HG02763 (cell line): ENCODE data around the gene CORO2A.
"Not testable (repeated sequence)": the region's sequence is repeated elsewhere in the genome, so short reads cannot be mapped to it uniquely, and the experiment has no call there.

Experiments
- ATAC-seq: cut with Tn5 transposase; IDR thresholded peaks from one replicate; pipeline ENCODE4 v1.9.1; 2021; ENCODE audit warnings: mild to moderate bottlenecking, moderate library complexity; ENCODE audit not compliant: unreplicated experiment

Gene CORO2A

DNA sequence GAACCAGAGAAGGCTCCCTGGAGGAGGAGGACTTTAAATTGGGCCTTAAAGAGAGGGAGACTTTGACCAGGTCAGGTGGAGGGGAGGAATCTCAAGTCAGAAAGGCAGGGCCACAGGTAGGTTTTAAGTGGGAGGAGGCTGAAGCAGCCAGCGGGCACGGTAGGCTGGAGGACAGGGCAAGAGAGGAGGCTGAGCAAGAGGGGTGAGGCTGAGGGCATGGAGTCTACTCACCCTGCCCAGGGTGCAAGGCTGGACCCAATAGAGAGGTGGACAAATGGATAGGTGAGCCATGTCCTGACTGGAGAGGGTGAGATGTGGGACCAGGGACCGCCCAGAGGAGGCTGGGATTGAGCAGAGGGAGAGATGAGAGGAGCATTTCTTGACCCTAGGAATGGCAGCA, 47.8 kb downstream of the CORO2A start:
- no peak for ATAC-seq

DNA sequence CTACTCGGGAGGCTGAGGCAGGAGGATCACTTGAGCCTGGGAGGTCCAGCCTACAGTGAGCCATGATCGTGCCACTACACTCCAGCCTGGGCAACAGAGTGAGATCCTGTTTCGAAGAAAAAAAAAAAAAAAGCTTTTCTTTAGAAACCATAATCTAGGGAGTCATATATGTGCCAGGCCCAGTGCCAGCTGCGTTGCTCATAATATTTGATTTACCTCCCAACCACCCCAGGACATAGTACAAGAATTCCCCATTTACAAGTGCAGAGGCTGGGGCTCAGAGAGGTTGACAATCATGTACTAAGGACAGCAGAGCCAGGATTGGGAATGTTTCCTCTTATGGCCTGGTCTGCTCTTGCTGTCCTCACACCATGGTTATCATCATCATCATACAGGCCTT, 48.4 kb downstream of the CORO2A start:
- no peak for ATAC-seq

DNA sequence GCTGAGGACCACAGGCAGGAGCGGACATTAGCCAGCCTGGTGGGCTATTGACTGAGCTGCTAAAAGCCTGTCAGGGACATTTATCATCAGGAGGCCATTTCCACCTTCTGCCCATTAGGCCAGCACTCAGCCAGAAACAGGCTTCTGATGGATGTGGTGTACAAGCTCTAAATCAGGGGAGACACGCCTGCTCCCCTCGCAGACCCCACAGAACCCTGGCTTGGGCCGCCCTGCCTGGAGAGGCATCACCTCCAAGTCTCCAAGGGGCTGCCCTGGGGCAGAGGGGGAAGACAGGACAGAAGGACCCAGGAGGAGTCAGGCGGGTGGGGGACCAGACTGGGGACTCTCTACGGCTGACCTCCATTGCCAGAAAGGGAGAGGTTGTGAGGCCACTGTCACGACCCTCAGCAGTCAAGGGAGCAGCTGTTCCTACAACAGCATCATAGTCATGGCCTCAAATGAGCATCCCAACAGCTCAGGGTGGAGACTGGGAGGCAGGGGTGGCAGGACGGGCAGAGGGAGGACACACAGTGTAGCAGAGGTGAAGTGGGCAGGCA, 49.4 kb downstream of the CORO2A start:
- ATAC-seq: no peak

DNA sequence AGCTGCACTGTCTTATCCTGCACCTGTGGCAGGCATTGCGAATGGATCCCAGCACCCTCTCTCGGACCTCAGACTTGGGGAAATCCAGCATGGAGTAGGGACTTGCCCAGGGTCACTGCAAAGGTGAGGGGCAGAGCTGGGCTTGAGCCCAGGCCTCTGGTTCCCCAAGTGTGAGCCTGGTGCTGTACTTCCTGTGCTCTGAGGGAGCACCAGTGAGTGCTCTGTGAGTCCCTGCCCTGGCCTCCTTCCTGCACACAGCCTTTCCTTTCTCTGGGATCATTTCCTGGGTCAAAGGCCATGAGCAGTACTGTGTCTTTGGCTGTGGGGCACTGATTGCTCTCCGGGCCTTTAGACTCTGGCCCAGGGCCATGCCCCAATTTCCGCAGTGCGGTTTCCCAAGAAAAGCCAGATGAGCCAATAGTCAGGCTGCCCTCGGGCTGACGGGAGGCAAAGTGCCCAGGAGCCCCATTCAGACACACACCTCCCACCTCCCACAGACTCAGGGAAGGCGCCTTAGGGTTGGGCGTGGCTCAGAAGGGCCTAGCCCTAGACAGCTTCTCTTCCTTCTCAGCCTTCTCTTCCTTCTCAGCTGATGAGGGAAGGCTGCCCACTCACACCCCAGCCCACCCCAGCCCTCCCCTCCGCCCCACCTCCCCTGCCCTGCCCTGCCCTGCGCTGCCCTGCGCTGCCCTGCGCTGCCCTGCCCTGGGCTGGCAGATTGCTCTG, 50.1 kb downstream of the CORO2A start:
- ATAC-seq: no peak

DNA sequence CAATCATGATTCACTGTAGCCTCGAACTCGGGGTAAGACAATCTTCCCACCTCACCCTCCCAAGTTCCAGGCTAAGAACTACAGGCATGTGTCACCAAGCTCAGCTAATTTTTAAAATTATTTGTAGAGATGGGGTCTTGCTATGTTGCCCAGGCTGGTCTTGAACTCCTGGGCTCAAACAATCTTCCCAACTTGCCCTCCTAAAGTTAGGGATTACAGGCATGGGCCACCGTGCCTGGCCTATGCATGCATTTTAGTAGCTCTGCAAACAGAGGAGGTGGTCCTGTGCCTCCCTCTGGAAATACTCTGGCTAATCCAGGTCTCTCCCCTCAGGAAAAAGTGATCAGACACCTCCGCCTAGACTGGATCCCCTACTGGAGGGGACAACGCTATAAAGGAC, 51.9 kb downstream of the CORO2A start:
- ATAC-seq: no peak

DNA sequence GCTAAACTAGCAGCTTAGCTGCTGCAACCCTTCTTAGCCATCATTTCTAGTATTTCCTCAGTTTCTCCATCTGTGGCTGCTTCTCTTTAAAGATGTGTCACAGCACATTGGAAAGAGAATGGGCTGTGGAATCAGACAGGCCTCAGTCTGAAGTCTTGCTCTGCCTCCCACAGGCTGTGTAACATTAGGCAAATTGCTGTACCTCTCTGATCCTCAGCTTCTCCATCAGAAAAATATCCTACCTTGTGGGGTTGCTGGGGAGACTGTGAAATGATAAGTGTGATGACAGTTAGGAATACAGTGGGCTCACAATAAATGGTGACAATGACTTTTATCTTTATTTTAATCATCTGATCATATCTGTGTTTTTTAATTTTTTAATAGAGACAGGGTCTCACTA, 55.9 kb downstream of the CORO2A start:
- ATAC-seq: no peak

DNA sequence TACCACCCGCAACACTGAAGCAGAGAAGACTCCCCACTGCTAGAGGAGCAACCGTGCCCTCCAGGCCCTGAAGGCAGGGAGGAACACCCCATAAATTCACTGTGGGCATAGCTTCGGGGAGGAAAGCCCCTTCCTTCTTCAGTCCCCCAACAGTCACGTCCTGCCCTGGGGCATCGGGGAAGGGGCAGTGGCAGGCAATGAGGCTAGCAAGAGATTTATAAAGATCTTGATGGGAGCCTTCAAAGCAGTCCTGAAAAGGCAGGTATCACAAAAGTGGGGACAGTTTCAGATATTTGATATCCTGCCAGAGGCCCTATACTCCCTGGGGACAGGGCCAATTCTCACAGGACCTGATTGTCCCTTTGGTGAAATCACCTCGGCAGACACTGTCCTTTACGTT, 56.5 kb downstream of the CORO2A start:
- no peak for ATAC-seq

DNA sequence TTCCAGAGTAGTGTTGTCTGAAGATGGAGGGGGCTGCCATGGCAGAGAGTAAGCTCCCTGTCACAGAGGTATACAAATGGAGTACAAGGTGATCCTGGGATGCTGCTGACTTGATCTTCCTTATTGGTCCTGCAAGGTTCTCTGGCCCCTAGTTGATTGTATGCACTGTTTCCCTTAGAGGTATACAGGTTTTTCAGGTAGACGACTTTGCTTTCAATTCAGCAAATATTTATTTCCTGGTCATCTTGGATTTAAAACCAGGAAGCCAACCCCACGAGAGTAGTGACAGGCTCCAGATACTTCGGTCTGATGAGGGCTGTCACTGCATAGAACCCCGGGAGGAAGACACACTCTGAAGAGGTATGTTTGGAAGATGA, 56.9 kb downstream of the CORO2A start:
- no peak for ATAC-seq

DNA sequence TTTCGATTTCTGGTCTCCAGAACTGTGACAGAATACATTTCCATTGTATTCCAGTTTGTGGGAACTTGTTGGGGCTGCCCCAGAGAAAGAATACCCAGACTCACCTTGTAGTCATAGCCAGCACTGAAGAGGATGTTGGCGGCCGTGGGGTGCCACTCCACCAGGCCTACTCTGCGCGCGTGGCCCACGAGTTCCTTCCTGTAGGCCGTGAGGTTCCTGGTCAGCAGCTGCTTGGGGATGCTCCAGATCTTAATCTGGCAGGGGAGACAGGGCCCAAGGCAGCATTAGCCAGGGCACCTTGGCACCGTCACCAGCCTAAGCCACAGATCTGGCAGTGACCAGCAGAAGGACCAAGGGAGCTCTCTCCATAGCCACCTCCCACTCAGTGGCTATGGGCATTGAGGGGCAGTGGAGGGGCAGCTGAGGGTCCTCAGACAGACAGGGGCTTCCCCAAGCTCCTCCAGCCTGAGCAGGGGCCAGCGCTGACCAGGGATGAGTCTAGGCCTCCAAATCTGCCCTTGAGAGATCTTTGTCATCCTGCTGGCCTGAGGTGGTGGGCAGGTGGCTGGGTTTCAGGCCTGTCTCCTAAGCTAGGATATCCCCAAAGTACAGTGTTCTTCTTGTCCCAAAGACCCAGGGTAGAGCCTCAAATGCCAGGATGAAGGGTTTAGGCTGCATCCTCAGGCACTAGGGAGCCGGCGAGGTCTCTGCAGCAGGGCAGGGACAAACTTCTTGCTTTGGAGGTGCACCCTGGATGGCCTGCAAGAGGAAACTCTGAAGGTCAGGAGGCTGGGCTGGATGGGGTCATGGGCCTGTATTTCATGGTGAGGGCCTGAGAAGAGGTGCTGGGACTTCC, 57.5 kb downstream of the CORO2A start:
- no peak for ATAC-seq

DNA sequence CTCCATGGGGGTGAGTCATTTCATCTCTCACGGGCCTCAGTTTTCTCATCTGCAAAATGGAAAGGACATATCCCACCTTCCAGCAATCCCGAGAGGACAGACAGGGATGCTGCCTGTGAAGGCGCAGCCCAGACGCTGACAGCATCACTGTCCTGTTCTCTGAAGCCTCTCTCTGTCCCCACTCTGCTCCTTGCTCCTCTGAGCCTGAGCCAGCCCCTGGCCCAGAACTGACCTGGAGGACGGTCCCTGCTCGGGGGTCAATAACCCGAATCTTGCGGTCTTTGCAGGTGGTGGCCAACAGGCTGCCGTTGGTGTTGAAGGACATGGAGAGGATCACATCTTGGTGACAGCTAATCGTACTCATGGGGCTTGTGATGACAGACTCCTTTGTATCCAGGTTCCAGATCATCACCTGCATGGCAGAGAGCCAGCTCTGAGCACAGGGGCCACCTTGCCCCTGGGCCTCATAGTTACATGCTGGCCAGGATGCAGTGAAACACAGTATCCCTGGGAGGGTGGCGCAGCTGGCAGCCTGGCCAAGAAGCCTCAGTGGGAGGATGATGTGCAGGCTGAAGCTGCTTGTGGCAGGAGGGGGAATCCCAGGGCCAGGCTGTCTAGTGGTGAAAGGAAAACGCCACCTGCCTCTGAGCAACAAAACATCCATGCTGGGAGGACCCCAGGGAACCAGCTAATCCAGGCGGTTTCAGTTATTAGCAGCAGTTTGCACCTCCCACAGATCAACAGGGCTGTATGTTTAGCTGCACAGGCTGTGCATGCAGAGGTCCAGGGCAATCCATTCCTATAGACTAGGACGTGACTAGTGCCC, 59.4 kb downstream of the CORO2A start:
- no peak for ATAC-seq

DNA sequence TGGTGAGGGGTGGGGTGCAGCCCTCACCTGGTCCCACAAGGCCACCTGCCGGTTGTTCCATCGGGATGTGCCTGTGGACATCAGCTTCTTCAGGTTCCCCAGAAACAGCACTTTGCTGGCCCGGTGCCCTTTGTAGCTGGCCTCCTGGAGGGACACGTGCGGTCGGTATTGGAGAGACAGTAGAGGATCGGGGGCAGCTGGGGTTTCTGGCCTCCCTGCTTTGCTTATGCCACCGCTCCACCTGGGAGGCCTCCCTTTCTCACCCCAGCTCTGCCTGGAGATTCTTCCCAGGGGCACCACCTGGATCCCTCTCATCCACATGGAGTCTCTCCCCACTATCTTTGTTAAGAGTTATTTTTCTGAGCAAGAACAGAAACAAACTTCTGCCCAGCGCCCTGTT, 60.3 kb downstream of the CORO2A start:
- no peak for ATAC-seq

DNA sequence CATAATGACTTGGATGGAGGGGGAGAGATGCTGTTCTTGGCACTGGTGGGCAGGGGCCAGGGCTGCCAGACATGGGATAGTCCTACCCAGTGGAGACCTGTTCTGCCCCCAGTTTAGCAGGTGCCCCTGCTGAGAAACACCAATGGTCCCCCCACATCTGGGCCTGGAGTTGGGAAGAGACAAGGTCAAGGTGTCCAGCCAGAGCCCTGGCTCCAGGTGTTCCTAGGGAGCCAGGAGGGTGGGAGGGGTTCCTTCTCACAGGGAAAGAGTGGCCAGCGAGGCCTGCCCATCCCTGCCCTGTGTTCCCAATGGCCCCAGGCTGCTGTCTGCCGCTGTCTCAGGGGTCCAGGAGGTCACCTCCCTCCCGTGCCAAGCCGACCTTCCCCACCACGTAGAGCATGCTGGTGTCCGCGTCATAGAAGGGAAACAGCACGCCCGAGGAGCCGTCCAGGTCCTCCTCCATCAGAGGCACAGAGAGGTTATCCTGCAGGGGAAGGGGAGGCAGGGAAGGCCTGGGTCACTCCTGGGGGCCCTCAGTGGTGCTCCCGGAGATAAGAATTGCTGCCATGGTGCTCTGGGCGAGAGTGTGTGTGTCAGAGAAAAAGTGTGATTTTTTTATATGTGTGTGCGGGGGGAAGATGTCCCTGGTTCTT, 61.7 kb downstream of the CORO2A start:
- ATAC-seq: no peak

DNA sequence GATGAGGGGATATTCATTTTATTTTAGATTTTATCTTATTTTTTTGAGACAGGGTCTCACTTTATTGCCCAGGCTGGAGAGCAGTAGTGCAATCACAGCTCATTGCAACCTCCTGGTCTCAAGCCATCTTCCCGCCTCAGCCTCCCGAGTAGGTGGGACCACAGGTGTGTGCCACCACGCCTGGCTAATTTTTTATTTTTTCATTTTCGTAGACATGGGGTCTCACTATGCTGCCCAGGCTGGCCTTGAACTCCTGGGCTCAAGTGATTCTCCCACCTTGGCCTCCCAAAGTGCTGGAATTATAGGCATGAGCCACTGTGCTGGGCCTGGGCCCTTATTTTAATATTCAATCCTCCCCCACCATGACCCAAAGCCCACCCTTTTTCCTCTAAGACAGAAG, 62.4 kb downstream of the CORO2A start:
- ATAC-seq: not testable (repeated sequence)

DNA sequence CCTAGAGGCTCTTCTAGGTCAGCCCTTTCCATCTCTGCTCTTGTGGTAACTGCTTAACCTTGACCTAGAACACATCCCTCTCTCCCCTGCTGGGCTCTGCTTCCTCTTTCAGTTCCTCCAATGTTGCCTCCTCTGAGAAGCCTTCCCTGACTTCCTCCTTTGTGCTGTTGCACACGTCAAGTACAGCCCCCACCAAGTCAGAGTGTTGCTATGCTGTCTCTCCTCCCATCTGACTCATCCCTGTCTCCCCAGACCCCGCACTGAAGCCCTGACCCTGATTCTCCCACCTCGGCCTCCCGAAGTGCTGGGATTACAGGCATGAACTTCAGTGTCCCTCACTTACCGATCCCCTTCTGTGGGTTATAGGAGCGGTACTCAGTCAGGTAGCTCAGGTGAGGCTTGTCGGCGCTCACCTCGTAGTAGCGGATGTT, 63.0 kb downstream of the CORO2A start:
- peak; percentile 58 for ATAC-seq

DNA sequence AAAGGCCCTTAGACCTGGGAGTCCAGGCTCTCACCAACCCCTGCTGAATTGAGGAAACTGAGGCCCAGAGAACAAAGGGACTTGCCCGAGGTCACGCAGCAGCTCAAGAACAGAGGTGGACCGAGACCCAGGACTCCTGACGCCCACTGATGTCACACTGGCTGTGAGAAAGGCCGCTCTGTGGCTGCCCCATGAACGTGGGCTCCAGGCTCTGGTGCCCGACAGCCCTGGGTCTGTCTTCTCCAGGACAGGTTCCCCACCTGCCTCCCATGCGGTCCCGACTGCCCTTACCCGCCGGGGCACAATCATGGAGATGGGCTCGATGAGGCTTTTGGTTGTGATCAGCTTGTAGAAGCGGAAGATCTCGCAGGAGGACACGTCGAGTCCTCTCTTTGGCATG, 64.1 kb downstream of the CORO2A start:
- ATAC-seq: no peak

DNA sequence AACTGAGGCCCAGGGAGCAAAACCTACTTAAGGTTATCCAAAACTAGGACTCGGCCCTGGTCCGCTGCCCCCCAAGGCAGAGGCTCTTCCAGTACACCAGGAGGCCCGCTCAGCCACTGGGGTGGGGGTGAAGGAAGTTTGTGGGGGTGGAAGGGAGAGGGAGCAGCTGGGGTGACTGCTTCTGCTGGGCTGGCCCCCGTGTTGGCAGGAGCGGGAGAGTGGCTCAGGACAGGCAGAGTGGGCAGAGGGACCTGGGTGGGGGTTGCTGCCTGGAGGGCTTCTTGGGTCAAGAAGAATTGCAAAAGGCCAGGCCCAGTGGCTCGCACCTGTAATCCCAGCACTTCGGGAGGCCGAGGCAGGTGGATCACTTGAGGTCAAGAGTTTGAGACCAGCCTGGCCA, 65.2 kb downstream of the CORO2A start:
- ATAC-seq: no peak

DNA sequence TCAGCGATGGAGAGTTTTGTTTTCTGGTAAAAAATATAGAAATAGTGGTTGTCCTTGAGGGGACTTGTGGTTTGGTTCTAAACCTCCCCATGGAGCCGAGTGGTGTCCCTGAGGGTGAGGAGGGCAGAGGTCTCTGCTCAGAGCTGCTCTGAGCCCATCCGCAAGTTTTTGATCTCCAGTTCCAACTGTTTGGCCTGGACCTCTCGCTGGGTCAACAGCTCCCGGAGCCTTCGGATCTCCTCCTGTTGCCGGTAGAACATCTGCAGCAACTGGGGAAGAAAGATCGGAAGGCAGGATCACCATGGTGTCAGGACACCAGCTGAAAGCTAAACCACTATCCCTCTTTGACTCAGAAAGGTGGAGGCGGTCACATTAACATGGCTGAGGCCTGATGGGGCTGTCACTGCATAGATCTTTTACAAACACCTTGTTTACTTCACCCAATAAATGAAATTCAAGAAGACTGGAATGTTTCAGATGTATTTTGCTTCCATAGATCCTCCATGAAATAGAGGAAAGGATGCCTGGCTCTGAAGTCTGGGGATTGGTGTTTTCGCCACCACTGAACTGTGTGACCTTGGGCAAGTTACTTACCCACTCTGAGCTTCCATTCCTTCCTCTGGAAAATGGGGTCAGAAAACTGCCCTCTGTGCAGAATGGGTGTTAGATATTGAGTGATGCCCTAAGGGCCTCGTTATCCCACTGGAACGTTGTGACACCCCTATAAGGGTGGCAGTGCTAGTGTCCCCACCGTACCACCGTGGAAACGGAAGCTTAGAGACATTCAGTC, 67.6 kb downstream of the CORO2A start:
- ATAC-seq: no peak

DNA sequence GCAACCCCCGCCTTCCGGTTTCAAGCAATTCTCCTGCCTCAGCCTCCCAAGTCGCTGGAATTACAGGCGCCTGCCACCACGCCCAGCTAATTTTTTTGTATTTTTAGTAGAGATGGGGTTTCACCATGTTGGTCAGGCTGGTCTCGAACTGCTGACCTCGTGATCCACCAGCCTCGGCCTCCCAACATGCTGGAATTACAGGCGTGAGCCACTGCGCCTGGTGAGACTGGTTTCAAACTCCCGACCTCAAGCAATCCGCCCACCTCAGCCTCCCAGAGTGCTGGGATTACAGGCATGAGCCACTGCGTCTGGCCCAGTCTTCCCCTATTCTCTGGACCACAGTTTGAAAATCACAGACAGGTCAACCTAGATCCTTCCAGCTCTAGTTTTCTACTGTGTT, 68.3 kb downstream of the CORO2A start:
- ATAC-seq: not testable (repeated sequence)

DNA sequence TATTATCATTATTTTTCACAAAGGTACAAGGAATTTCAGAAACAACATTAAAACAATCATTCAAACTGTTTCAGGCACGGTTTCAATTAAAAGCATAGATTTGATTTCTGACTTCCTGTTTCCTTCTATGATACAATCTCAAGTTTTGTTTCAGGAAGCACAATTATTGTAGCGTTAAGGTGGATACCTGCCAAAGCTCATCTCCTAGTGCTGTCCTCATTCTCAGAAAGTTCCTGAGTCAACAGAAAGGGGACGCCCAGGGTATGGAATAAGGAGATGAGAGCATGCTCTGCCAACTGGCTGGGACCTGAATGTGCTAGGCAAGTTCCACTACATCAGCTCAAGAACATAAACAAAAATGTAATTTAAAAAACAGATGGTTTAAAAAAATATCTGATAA, 71.4 kb downstream of the CORO2A start:
- ATAC-seq: no peak

DNA sequence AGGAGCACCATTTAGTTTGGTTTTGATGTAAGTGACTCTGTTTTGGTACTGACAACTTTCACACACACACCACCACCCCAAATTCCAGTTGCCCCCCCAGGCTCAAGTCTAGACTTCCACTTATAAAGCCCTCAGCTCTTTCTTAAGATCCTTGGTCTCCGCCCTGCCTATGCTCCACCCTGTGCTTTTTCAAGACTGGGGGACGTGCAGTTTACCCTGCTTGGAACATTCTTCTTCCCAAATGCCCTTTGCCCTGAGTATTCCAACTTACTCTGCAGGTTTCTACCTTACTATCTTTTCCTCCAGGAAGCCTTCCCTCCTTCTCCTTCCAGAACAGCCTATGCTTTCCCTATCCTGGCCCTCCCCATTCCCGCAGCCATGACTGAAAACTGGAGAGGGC, 72.0 kb downstream of the CORO2A start:
- no peak for ATAC-seq
